Panc1 (cell line): Measurements from ENCODE around the gene GABRD. TPM values are rescaled to one million over a fixed set of nuclear protein-coding genes. Genes with fewer than 3 reads are reported as not detected.

Experiments used
- ATAC-seq: fragments of 200-7000 bp; cut with Tn5 transposase; 2 replicates; pipeline ENCODE4 v1.9.1; 2020; ENCODE audit warnings: mild to moderate bottlenecking, moderate library complexity
- BruUV-seq: library from RNA; stranded (reverse); fragments of 400-500 nt; replicated peaks from 2 replicates; lab custom pipeline; 2021; lab: Mats Ljungman, UMichigan
- CTCF ChIA-PET: fragments of 300-600 bp; sonication (Branson Sonifier 250); formaldehyde crosslinking; loops from one replicate; lab custom pipeline; 2022; ENCODE audit warnings: antibody characterized with exemption; lab: Charles Lee
- POLR2A ChIA-PET: fragments of 300-600 bp; sonication (Branson Sonifier 250); formaldehyde crosslinking; loops from one replicate; lab custom pipeline; 2022; ENCODE audit warnings: antibody characterized with exemption; lab: Charles Lee
- DNase-seq: peaks from one replicate; pipeline ENCODE4 v3.0.0-alpha.2; 2010; ENCODE audit warnings: low read depth, low spot score
- H3K27ac ChIP-seq: 2 replicates; pipeline ENCODE4 v1.5.1; 2011; ENCODE audit warnings: mild to moderate bottlenecking, low read length, inconsistent platforms
- H3K27me3 ChIP-seq: fragments of 200-500 bp; sonication (Bioruptor generic); 2 replicates; pipeline ENCODE4 v1.6.0; 2014; ENCODE audit warnings: low read length, inconsistent platforms; ENCODE audit not compliant: control insufficient read depth, insufficient read depth
- H3K36me3 ChIP-seq: fragments of 200-500 bp; sonication (Bioruptor generic); 2 replicates; pipeline ENCODE4 v1.5.1; 2014; ENCODE audit warnings: inconsistent platforms, mild to moderate bottlenecking, low read length, moderate library complexity; ENCODE audit not compliant: control insufficient read depth, insufficient read depth
- H3K4me1 ChIP-seq: 2 replicates; pipeline ENCODE4 v1.5.1; 2011; ENCODE audit warnings: inconsistent platforms, mild to moderate bottlenecking, low read length, moderate library complexity; ENCODE audit not compliant: control insufficient read depth, insufficient read depth
- H3K4me3 ChIP-seq, 2 experiments: 2 replicates each; pipeline ENCODE4 v1.5.1; 2011 to 2012; ENCODE audit warnings: low read depth in 2 of 2, low read length in 2 of 2, mild to moderate bottlenecking in 2 of 2, inconsistent platforms in 1 of 2, moderate library complexity in 1 of 2
- H3K9me3 ChIP-seq: fragments of 200-500 bp; sonication (Bioruptor generic); 2 replicates; pipeline ENCODE4 v1.5.1; 2014; ENCODE audit warnings: low read depth, mild to moderate bottlenecking, inconsistent platforms, low read length, moderate library complexity; ENCODE audit not compliant: control insufficient read depth, insufficient read depth
- CTCF ChIP-seq: fragments of 450-650 bp; IDR thresholded peaks from 2 replicates; pipeline ENCODE4 v1.5.1; 2017; ENCODE audit warnings: mild to moderate bottlenecking
- POLR2AphosphoS5 ChIP-seq: IDR thresholded peaks from 2 replicates; pipeline ENCODE4 v1.6.1; 2012; ENCODE audit warnings: mild to moderate bottlenecking, low read depth, low read length, moderate library complexity
- REST ChIP-seq, 2 experiments: IDR thresholded peaks; 2 replicates each; pipeline ENCODE4 v1.6.1; 2011 to 2012; ENCODE audit warnings: low read depth in 2 of 2, control low read depth in 1 of 2, low read length in 1 of 2, mild to moderate bottlenecking in 1 of 2, moderate library complexity in 1 of 2; ENCODE audit not compliant: insufficient read depth in 1 of 2
- SIN3A ChIP-seq: IDR thresholded peaks from 2 replicates; pipeline ENCODE4 v1.6.1; 2012; ENCODE audit warnings: low read depth, mild to moderate bottlenecking, low read length, moderate library complexity, borderline replicate concordance; ENCODE audit not compliant: insufficient read depth
- TCF7L2 ChIP-seq: IDR thresholded peaks from 2 replicates; pipeline ENCODE4 v1.6.1; 2011; ENCODE audit warnings: mild to moderate bottlenecking, low read depth, low read length, inconsistent platforms
- in situ Hi-C: cut with HindIII; loops from 2 replicates; pipeline ENCODE4 v1.10.0; 2016; ENCODE audit warnings: low sequenced_read_pairs, low pct_unique_long_range_greater_than_20kb
- intact Hi-C: fragments of 100-400 bp; cut with micrococcal nuclease; formaldehyde crosslinking; loops from one replicate; pipeline ENCODE4 v1.10.0; 2022; ENCODE audit not compliant: unreplicated experiment
- total RNA-seq: library from RNA; stranded (reverse); gene quantifications from one replicate; pipeline ENCODE4 v1.2.1, GENCODE V29; 2021; ENCODE audit not compliant: unreplicated experiment

Gene GABRD
- total RNA-seq, 1 experiment from 2014 or later = 3.0 TPM

- intact Hi-C loops (no loop called here), in situ Hi-C loops (no loop called here)
- ChIA-PET CTCF (no interaction called here), POLR2A (interaction anchor here (0.7 kb wide), 1 partner anchor 160 kb away, joined by 3 read pairs; no protein-coding TSS in a partner anchor)
- Histone ChIP-seq H3K36me3 (no peaks in the 10 kb centered on the region), H3K27me3 (no peaks in the 10 kb centered on the region), H3K4me1 (no peaks in the 10 kb centered on the region), H3K27ac (no peak overlapping the region), H3K9me3 (no peaks in the 10 kb centered on the region), H3K4me3 (no peak overlapping the region)
- DNase-seq (no peak), ATAC-seq (no peak)
- TF ChIP-seq REST (IDR thresholded peaks at IDR 0.05; ENCODE audit: insufficient read depth in 1 of 2, low read depth in 2 of 2, low read length in 1 of 2) (no peak), TCF7L2 (no peak), CTCF (no peak), POLR2AphosphoS5 (no peak), SIN3A (no peak)
- no TSS peak for BruUV-seq
Measured at GRCh38 chr1:2067981-2068380, 48.8 kb downstream of the GABRD start.

GRCh38 chr1:2068951-2069350 is 49.8 kb downstream of the GABRD start:
- H3K27me3 ChIP-seq = no peaks in the 10 kb centered on the region
- ATAC-seq = no peak
- DNase-seq = no peak
- H3K9me3 ChIP-seq = no peaks in the 10 kb centered on the region
- H3K27ac ChIP-seq = no peak overlapping the region
- no peaks in the 10 kb centered on the region for H3K4me1 ChIP-seq
- no TSS peak for BruUV-seq
- no peaks in the 10 kb centered on the region for H3K36me3 ChIP-seq
- TF ChIP-seq REST (IDR thresholded peaks at IDR 0.05; ENCODE audit: insufficient read depth in 1 of 2, low read depth in 2 of 2, low read length in 1 of 2) (no peak), SIN3A (no peak), CTCF (no peak), POLR2AphosphoS5 (no peak), TCF7L2 (no peak)
- no peak overlapping the region for H3K4me3 ChIP-seq
- intact Hi-C loops = no loop called here
- in situ Hi-C loops = no loop called here
- CTCF ChIA-PET = no interaction called here
- POLR2A ChIA-PET = no interaction called here
